Panc1 (cell line): ENCODE measurements around the gene JADE1. TPM values are rescaled to one million over a fixed set of nuclear protein-coding genes. Genes with fewer than 3 reads are reported as not detected.

Experiments
- ATAC-seq: fragments of 200-7000 bp; cut with Tn5 transposase; 2 replicates; pipeline ENCODE4 v1.9.1; 2020; ENCODE audit warnings: mild to moderate bottlenecking, moderate library complexity
- BruUV-seq: library from RNA; stranded (reverse); fragments of 400-500 nt; replicated peaks from 2 replicates; lab custom pipeline; 2021; lab: Mats Ljungman, UMichigan
- CTCF ChIA-PET: fragments of 300-600 bp; sonication (Branson Sonifier 250); formaldehyde crosslinking; loops from one replicate; lab custom pipeline; 2022; ENCODE audit warnings: antibody characterized with exemption; lab: Charles Lee
- POLR2A ChIA-PET: fragments of 300-600 bp; sonication (Branson Sonifier 250); formaldehyde crosslinking; loops from one replicate; lab custom pipeline; 2022; ENCODE audit warnings: antibody characterized with exemption; lab: Charles Lee
- DNase-seq: peaks from one replicate; pipeline ENCODE4 v3.0.0-alpha.2; 2010; ENCODE audit warnings: low read depth, low spot score
- H3K27ac ChIP-seq: 2 replicates; pipeline ENCODE4 v1.5.1; 2011; ENCODE audit warnings: mild to moderate bottlenecking, low read length, inconsistent platforms
- H3K27me3 ChIP-seq: fragments of 200-500 bp; sonication (Bioruptor generic); 2 replicates; pipeline ENCODE4 v1.6.0; 2014; ENCODE audit warnings: low read length, inconsistent platforms; ENCODE audit not compliant: control insufficient read depth, insufficient read depth
- H3K36me3 ChIP-seq: fragments of 200-500 bp; sonication (Bioruptor generic); 2 replicates; pipeline ENCODE4 v1.5.1; 2014; ENCODE audit warnings: inconsistent platforms, mild to moderate bottlenecking, low read length, moderate library complexity; ENCODE audit not compliant: control insufficient read depth, insufficient read depth
- H3K4me1 ChIP-seq: 2 replicates; pipeline ENCODE4 v1.5.1; 2011; ENCODE audit warnings: inconsistent platforms, mild to moderate bottlenecking, low read length, moderate library complexity; ENCODE audit not compliant: control insufficient read depth, insufficient read depth
- H3K4me3 ChIP-seq, 2 experiments: 2 replicates each; pipeline ENCODE4 v1.5.1; 2011 to 2012; ENCODE audit warnings: low read depth in 2 of 2, low read length in 2 of 2, mild to moderate bottlenecking in 2 of 2, inconsistent platforms in 1 of 2, moderate library complexity in 1 of 2
- H3K9me3 ChIP-seq: fragments of 200-500 bp; sonication (Bioruptor generic); 2 replicates; pipeline ENCODE4 v1.5.1; 2014; ENCODE audit warnings: low read depth, mild to moderate bottlenecking, inconsistent platforms, low read length, moderate library complexity; ENCODE audit not compliant: control insufficient read depth, insufficient read depth
- POLR2AphosphoS5 ChIP-seq: IDR thresholded peaks from 2 replicates; pipeline ENCODE4 v1.6.1; 2012; ENCODE audit warnings: mild to moderate bottlenecking, low read depth, low read length, moderate library complexity
- SIN3A ChIP-seq: IDR thresholded peaks from 2 replicates; pipeline ENCODE4 v1.6.1; 2012; ENCODE audit warnings: low read depth, mild to moderate bottlenecking, low read length, moderate library complexity, borderline replicate concordance; ENCODE audit not compliant: insufficient read depth
- TCF7L2 ChIP-seq: IDR thresholded peaks from 2 replicates; pipeline ENCODE4 v1.6.1; 2011; ENCODE audit warnings: mild to moderate bottlenecking, low read depth, low read length, inconsistent platforms
- in situ Hi-C: cut with HindIII; loops from 2 replicates; pipeline ENCODE4 v1.10.0; 2016; ENCODE audit warnings: low sequenced_read_pairs, low pct_unique_long_range_greater_than_20kb
- intact Hi-C: fragments of 100-400 bp; cut with micrococcal nuclease; formaldehyde crosslinking; loops from one replicate; pipeline ENCODE4 v1.10.0; 2022; ENCODE audit not compliant: unreplicated experiment
- total RNA-seq: library from RNA; stranded (reverse); gene quantifications from one replicate; pipeline ENCODE4 v1.2.1, GENCODE V29; 2021; ENCODE audit not compliant: unreplicated experiment
- TF ChIP-seq, protein P1 (sequence below), 2 experiments: IDR thresholded peaks; 2 replicates each; pipeline ENCODE4 v1.6.1; 2011 to 2012; ENCODE audit warnings: low read depth in 2 of 2, control low read depth in 1 of 2, low read length in 1 of 2, mild to moderate bottlenecking in 1 of 2, moderate library complexity in 1 of 2; ENCODE audit not compliant: insufficient read depth in 1 of 2
- TF ChIP-seq, protein P2 (sequence below): fragments of 450-650 bp; IDR thresholded peaks from 2 replicates; pipeline ENCODE4 v1.5.1; 2017; ENCODE audit warnings: mild to moderate bottlenecking

The JADE1 gene
- total RNA-seq, 1 experiment from 2014 or later = 23.4 TPM

DNA sequence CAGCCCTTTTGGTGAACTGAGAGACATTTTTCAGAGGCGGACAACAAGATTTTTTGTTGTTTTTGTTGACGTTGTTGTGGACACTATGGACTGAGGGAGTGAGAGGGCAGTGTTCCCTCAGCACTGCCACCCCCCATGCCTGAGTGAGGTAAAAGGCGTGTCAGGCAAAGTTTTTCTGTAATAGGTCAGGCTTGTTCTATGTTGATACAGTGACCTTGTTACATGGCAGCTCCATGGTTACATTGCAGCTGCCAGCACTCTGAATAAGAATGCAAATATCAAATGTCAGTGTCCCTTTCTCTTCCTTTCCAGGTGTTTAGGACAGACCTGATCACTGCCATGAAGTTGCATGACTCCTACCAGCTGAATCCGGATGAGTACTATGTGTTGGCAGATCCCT lies 36.6 kb downstream of the JADE1 start:
- ChIA-PET CTCF (no interaction called here), POLR2A (no interaction called here)
- no TSS peak for BruUV-seq
- no peak overlapping the region for H3K4me3 ChIP-seq
- H3K4me1 ChIP-seq = no peaks in the 10 kb centered on the region
- DNase-seq = no peak
- no peaks in the 10 kb centered on the region for H3K9me3 ChIP-seq
- TF ChIP-seq, protein P1, sequence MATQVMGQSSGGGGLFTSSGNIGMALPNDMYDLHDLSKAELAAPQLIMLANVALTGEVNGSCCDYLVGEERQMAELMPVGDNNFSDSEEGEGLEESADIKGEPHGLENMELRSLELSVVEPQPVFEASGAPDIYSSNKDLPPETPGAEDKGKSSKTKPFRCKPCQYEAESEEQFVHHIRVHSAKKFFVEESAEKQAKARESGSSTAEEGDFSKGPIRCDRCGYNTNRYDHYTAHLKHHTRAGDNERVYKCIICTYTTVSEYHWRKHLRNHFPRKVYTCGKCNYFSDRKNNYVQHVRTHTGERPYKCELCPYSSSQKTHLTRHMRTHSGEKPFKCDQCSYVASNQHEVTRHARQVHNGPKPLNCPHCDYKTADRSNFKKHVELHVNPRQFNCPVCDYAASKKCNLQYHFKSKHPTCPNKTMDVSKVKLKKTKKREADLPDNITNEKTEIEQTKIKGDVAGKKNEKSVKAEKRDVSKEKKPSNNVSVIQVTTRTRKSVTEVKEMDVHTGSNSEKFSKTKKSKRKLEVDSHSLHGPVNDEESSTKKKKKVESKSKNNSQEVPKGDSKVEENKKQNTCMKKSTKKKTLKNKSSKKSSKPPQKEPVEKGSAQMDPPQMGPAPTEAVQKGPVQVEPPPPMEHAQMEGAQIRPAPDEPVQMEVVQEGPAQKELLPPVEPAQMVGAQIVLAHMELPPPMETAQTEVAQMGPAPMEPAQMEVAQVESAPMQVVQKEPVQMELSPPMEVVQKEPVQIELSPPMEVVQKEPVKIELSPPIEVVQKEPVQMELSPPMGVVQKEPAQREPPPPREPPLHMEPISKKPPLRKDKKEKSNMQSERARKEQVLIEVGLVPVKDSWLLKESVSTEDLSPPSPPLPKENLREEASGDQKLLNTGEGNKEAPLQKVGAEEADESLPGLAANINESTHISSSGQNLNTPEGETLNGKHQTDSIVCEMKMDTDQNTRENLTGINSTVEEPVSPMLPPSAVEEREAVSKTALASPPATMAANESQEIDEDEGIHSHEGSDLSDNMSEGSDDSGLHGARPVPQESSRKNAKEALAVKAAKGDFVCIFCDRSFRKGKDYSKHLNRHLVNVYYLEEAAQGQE (IDR thresholded peaks at IDR 0.05; ENCODE audit: insufficient read depth in 1 of 2, low read depth in 2 of 2, low read length in 1 of 2) = no peak
- TF ChIP-seq, protein P2, sequence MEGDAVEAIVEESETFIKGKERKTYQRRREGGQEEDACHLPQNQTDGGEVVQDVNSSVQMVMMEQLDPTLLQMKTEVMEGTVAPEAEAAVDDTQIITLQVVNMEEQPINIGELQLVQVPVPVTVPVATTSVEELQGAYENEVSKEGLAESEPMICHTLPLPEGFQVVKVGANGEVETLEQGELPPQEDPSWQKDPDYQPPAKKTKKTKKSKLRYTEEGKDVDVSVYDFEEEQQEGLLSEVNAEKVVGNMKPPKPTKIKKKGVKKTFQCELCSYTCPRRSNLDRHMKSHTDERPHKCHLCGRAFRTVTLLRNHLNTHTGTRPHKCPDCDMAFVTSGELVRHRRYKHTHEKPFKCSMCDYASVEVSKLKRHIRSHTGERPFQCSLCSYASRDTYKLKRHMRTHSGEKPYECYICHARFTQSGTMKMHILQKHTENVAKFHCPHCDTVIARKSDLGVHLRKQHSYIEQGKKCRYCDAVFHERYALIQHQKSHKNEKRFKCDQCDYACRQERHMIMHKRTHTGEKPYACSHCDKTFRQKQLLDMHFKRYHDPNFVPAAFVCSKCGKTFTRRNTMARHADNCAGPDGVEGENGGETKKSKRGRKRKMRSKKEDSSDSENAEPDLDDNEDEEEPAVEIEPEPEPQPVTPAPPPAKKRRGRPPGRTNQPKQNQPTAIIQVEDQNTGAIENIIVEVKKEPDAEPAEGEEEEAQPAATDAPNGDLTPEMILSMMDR = no peak
- TF ChIP-seq SIN3A (no peak), TCF7L2 (no peak), POLR2AphosphoS5 (no peak)
- no peak for ATAC-seq
- H3K36me3 ChIP-seq = peaks cover 2% of the 10 kb centered on the region
- intact Hi-C loops (no loop called here), in situ Hi-C loops (no loop called here)
- H3K27ac ChIP-seq = no peak overlapping the region
- H3K27me3 ChIP-seq = no peaks in the 10 kb centered on the region

DNA sequence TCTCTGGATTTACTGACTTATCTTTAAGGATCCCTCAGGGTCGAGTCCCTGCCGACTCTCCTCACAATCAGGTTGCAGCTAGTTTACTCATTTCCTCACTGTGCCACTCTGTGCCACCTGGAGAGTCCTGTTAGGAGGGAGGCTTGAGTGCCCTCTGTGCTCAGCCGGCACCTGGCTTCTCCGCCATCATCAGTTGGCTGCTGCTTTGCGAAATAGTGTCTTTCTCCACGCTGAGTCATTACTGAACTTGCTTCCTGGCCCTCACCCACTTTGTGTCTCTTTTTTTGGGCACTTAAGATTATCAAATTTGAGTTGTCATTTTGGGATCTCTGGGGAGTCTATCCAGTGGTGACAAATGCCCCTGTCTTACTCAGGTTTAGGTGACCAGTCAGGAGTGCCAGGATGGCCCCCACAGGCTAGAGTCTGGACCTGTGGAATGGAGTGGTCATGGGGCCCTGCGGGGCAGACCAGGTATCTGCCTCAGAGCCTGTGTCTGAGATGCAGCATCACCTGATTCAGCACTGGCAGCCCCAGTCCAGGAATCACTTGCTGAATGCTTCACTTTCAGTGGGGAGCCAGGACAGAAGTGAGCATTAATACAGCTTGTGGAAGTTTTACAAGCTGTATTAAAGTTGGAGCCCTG lies 37.7 kb downstream of the JADE1 start:
- Histone ChIP-seq H3K4me1 (no peaks in the 10 kb centered on the region), H3K36me3 (peaks cover 6% of the 10 kb centered on the region), H3K27me3 (no peaks in the 10 kb centered on the region), H3K9me3 (no peaks in the 10 kb centered on the region), H3K4me3 (no peak overlapping the region), H3K27ac (no peak overlapping the region)
- no TSS peak for BruUV-seq
- TF ChIP-seq, protein P1 (IDR thresholded peaks at IDR 0.05; ENCODE audit: insufficient read depth in 1 of 2, low read depth in 2 of 2, low read length in 1 of 2) = no peak
- TF ChIP-seq POLR2AphosphoS5 (no peak), TCF7L2 (no peak), SIN3A (no peak)
- TF ChIP-seq, protein P2 = no peak
- in situ Hi-C loops = no loop called here
- DNase-seq (no peak), ATAC-seq (no peak)
- CTCF ChIA-PET = no interaction called here
- intact Hi-C loops = no loop called here
- POLR2A ChIA-PET = no interaction called here
